Psoas muscle (tissue), 8 donors: ENCODE measurements around the gene MTM1. TPM values are rescaled to one million over a fixed set of nuclear protein-coding genes. Genes with fewer than 3 reads are reported as not detected.

ENCODE experiments used
- ATAC-seq, 4 donors: fragments of 200-7000 bp; cut with Tn5 transposase; one replicate each; pipeline ENCODE4 v1.9.1; 2020; ENCODE audit warnings: moderate library complexity in 3 of 4, mild to moderate bottlenecking in 2 of 4
- DNase-seq, 2 donors: peaks; one replicate each; pipeline ENCODE4 v3.0.0-alpha.2; 2020
- H3K27ac ChIP-seq: fragments of 200-600 bp; one replicate; pipeline ENCODE4 v1.8.0; 2022
- H3K27me3 ChIP-seq, 3 donors: fragments of 200-600 bp in 1 of 3; one replicate each; pipeline versions ENCODE4 v1.6.1 to v1.8.0; 2013 to 2022; ENCODE audit warnings: low read length in 2 of 3, mild to moderate bottlenecking in 2 of 3, moderate library complexity in 1 of 3; ENCODE audit not compliant: insufficient read depth in 3 of 3
- H3K36me3 ChIP-seq, 2 donors: fragments of 200-600 bp in 1 of 2; one replicate each; pipeline versions ENCODE4 v1.6.1 to v1.8.0; 2013 to 2022; ENCODE audit warnings: low read depth in 1 of 2, mild to moderate bottlenecking in 1 of 2, moderate library complexity in 1 of 2; ENCODE audit not compliant: insufficient read depth in 1 of 2
- H3K4me1 ChIP-seq: fragments of 200-600 bp; one replicate; pipeline ENCODE4 v1.8.0; 2022
- H3K4me3 ChIP-seq: fragments of 200-600 bp; one replicate; pipeline ENCODE4 v1.8.0; 2022; ENCODE audit warnings: mild to moderate bottlenecking
- H3K9me3 ChIP-seq: fragments of 200-600 bp; one replicate; pipeline ENCODE4 v1.8.0; 2022
- CTCF ChIP-seq: fragments of 200-600 bp; IDR thresholded peaks from one replicate; pipeline ENCODE4 v1.8.0; 2022; ENCODE audit warnings: antibody characterized with exemption
- WGBS, 3 donors: extraction: QIAGEN DNeasy Blood & Tissue Kit; methylation state at CpG; one replicate each; pipeline versions ENCODE4 v1.1.6 to v1.1.7; 2013; 5-methylcytosine and 5-hydroxymethylcytosine counted together
- intact Hi-C, 2 donors: fragments of 100-400 bp; cut with DNase I; formaldehyde crosslinking; loops; one replicate each; pipeline versions ENCODE4 v1.11.0 to v1.14.2; 2022
- polyA plus RNA-seq, 3 donors: library from polyadenylated mRNA; stranded (reverse); fragments of 200-250 nt; gene quantifications; one replicate each; pipeline ENCODE4 v1.2.3, GENCODE V29; 2013
- total RNA-seq, 4 donors: library from RNA; stranded (reverse); fragmentation: NEBNext Ultra II Directional in 2 of 4; extraction: Animal tissue kit (Norgen Biotek cat#: 25700) in 2 of 4; gene quantifications; one replicate each; pipeline versions ENCODE4 v1.2.1 to v1.2.4, GENCODE V29; 2021 to 2023
- donor health status: healthy with polysubstance abuse.
- donor health status: DM: no; HTN: no; CAD: no; lungs with moderate emphysema.
- donor health status: Bipolar disorder and iron deficiency.
- donor health status: healthy.
- donor health status: DM: yes; HTN: yes; CAD: no.
- donor health status: DM: no; HTN: no; CAD: no.
- donor health status: DM: no; HTN: no; CAD: no.
- donor health status: DM: yes; HTN: yes; CAD: no.

Gene MTM1
- total and polyA plus RNA-seq, 7 donors: 4.9 to 17.4 (median 15.0) TPM

GRCh38 chrX:150692831-150693724 lies 124.7 kb downstream of the MTM1 start, which contains the start of gene MTMR1:
TSS of gene MTMR1 (plus strand) at chrX:150693396. CDS start at chrX:150693531, 135 bp downstream.
- Histone ChIP-seq H3K4me1 (no peaks in the 10 kb centered on the region), H3K27me3 (no peaks in the 10 kb centered on the region), H3K36me3 (no peaks in the 10 kb centered on the region), H3K27ac (peak within 1 kb of the TSS; percentile 83), H3K4me3 (peak within 1 kb of the TSS; percentile 69), H3K9me3 (peaks cover 4% of the 10 kb centered on the region)
- intact Hi-C loops: loop anchor here in 1 of 2 donors (5.0 kb wide), 1 partner anchor 51 kb away; no protein-coding TSS in a partner anchor
- ATAC-seq (peak; percentile 53 to 82 (median 72)), DNase-seq (peak; percentile 33 to 60)
- TF ChIP-seq CTCF: no peak
- 1 to 24% (median 1%) methylated on average over 31 to 83 of the region's 92 CpGs for WGBS, 3 donors

- no peak for TF ChIP-seq CTCF
These were observed 125.5 kb downstream of the MTM1 start for GRCh38 chrX:150693725-150694574.

GRCh38 chrX:150694738-150695410 lies 126.5 kb downstream of the MTM1 start:
- Histone ChIP-seq H3K4me3 (peak overlapping the region; percentile 69), H3K4me1 (no peaks in the 10 kb centered on the region), H3K27ac (peak overlapping the region; percentile 83), H3K9me3 (peaks cover 4% of the 10 kb centered on the region), H3K36me3 (no peaks in the 10 kb centered on the region), H3K27me3 (no peaks in the 10 kb centered on the region)
- 46 to 65% (median 48%) methylated on average over 8 of the region's 8 CpGs for WGBS, 3 donors
- intact Hi-C loops: loop anchor here in 1 of 2 donors (5.0 kb wide), 1 partner anchor 53 kb away; no protein-coding TSS in a partner anchor
- TF ChIP-seq CTCF: no peak
- DNase-seq (no peak), ATAC-seq (no peak)

More at GRCh38 chrX:150693725-150694574, 125.5 kb downstream of the MTM1 start:
- Histone ChIP-seq H3K4me3 (peak overlapping the region; percentile 69), H3K27me3 (no peaks in the 10 kb centered on the region), H3K36me3 (no peaks in the 10 kb centered on the region), H3K4me1 (no peaks in the 10 kb centered on the region), H3K9me3 (peaks cover 4% of the 10 kb centered on the region), H3K27ac (peak overlapping the region; percentile 83)
- 2 to 35% (median 4%) methylated on average over 16 to 35 of the region's 42 CpGs for WGBS, 3 donors
- ATAC-seq (peak; percentile 83 to 91 (median 85)), DNase-seq (peak; percentile 64 to 81)
- intact Hi-C loops: loop anchor here in 1 of 2 donors (5.0 kb wide), 1 partner anchor 52 kb away; no protein-coding TSS in a partner anchor

- Histone ChIP-seq H3K9me3 (no peaks in the 10 kb centered on the region), H3K4me1 (no peaks in the 10 kb centered on the region), H3K27ac (peak overlapping the region; percentile 83), H3K4me3 (no peak overlapping the region), H3K36me3 (peaks cover 0 to 4% of the 10 kb centered on the region in 2 donors), H3K27me3 (no peaks in the 10 kb centered on the region)
- no peak for TF ChIP-seq CTCF
- intact Hi-C loops: no loop called here
- 57 to 63% (median 60%) methylated on average over 1 of the region's 1 CpG for WGBS, 3 donors
- no peak for ATAC-seq
- no peak for DNase-seq
These were observed 127.9 kb downstream of the MTM1 start for GRCh38 chrX:150696331-150696730.
